H1 (cell line): ENCODE measurements around the gene DFFA. TPM values are rescaled to one million over a fixed set of nuclear protein-coding genes. Genes with fewer than 3 reads are reported as not detected.

ENCODE experiments used
- BCL11A ChIP-seq, 2 experiments: IDR thresholded peaks; one replicate each; pipeline ENCODE4 v1.6.1; 2011; ENCODE audit warnings: low read depth in 2 of 2, low read length in 2 of 2, mild to moderate bottlenecking in 2 of 2
- EP300 ChIP-seq, 2 experiments: IDR thresholded peaks; 1 replicate in 1 of 2; 2 replicates in 1 of 2; pipeline ENCODE4 v1.6.1; 2011 to 2012; ENCODE audit warnings: low read depth in 2 of 2, low read length in 2 of 2, mild to moderate bottlenecking in 2 of 2, borderline replicate concordance in 1 of 2, inconsistent platforms in 1 of 2, moderate library complexity in 1 of 2
- HDAC6 ChIP-seq: IDR thresholded peaks from one replicate; pipeline ENCODE4 v1.7.1; 2012; ENCODE audit warnings: low read depth, mild to moderate bottlenecking, inconsistent platforms, low read length, moderate library complexity
- PHF8 ChIP-seq: fragments of 200-600 bp; sonication (generic); conservative IDR thresholded peaks from 2 replicates; pipeline ENCODE4 v1.7.1; 2012; ENCODE audit warnings: low read depth, mild to moderate bottlenecking, inconsistent platforms, low read length, moderate library complexity
- RXRA ChIP-seq: IDR thresholded peaks from 2 replicates; pipeline ENCODE4 v1.6.1; 2011; ENCODE audit warnings: low read depth, mild to moderate bottlenecking, low read length, moderate library complexity; ENCODE audit not compliant: insufficient read depth
- SIRT6 ChIP-seq: IDR thresholded peaks from one replicate; pipeline ENCODE4 v1.7.1; 2012; ENCODE audit warnings: low read length, inconsistent platforms
- TAF1 ChIP-seq: IDR thresholded peaks from 2 replicates; pipeline ENCODE4 v1.6.1; 2011; ENCODE audit warnings: mild to moderate bottlenecking, low read depth, low read length
- polyA plus RNA-seq, 7 experiments: library from polyadenylated mRNA; depleted of rRNA in 3 of 7; stranded (reverse) in 5 of 7; unstranded in 2 of 7; fragments of >200 nt in 5 of 7; fragments of 200-250 nt in 2 of 7; gene quantifications; 1 replicate in 5 of 7; 2 replicates in 1 of 7; 4 replicates in 1 of 7; pipeline versions ENCODE4 v1.2.1 to v1.2.3, GENCODE V29; 2011 to 2013; ENCODE audit warnings: missing spikeins in 2 of 7, mixed read lengths in 2 of 7
- total RNA-seq: library from RNA; stranded (reverse); fragmentation: NEBNext Ultra II Directional; extraction: Animal tissue kit (Norgen Biotek cat#: 25700); gene quantifications from 2 replicates; pipeline ENCODE4 v1.2.1, GENCODE V29; 2021
- TF ChIP-seq, protein P1 (sequence below): fragments of 300-600 bp; sonication (generic); IDR thresholded peaks from 2 replicates; pipeline ENCODE4 v1.7.1; 2012; ENCODE audit warnings: low read length, moderate library complexity, mild to moderate bottlenecking, inconsistent platforms; ENCODE audit not compliant: insufficient replicate concordance
- TF ChIP-seq, protein P2 (sequence below), 3 experiments: IDR thresholded peaks; 1 replicate in 2 of 3; 2 replicates in 1 of 3; pipeline versions ENCODE4 v1.5.1 to v1.6.1; 2011; ENCODE audit warnings: low read length in 3 of 3, mild to moderate bottlenecking in 3 of 3, inconsistent platforms in 2 of 3, low read depth in 1 of 3, moderate library complexity in 1 of 3; ENCODE audit not compliant: insufficient read depth in 1 of 3; ENCODE audit errors: control extremely low read depth in 1 of 3

Gene DFFA
- total and polyA plus RNA-seq, 2 of the 8 experiments (the other 6 are each of a cell fraction or from before 2014, with no cell fraction given), result 34.3 to 79.9 TPM

DNA sequence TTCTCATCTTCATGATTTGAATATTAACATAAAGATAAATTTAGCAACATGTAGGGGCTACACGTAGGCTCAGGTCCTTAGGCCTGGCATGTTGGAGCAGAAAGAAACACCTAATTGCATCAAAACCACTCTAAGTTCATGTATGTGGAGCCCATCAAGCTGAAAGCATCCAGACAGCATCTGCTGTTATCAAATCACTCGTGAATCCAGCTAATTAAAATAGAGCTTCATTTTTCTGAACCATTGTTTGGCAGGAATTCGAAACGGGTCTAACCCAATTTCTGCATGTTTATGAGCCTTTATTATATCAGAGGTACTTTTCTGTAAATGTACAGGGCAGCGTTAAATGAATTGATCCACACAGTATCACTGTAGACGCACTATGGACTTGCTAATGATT, 48.2 kb upstream of the DFFA start (continued):
- TF ChIP-seq, protein P1, sequence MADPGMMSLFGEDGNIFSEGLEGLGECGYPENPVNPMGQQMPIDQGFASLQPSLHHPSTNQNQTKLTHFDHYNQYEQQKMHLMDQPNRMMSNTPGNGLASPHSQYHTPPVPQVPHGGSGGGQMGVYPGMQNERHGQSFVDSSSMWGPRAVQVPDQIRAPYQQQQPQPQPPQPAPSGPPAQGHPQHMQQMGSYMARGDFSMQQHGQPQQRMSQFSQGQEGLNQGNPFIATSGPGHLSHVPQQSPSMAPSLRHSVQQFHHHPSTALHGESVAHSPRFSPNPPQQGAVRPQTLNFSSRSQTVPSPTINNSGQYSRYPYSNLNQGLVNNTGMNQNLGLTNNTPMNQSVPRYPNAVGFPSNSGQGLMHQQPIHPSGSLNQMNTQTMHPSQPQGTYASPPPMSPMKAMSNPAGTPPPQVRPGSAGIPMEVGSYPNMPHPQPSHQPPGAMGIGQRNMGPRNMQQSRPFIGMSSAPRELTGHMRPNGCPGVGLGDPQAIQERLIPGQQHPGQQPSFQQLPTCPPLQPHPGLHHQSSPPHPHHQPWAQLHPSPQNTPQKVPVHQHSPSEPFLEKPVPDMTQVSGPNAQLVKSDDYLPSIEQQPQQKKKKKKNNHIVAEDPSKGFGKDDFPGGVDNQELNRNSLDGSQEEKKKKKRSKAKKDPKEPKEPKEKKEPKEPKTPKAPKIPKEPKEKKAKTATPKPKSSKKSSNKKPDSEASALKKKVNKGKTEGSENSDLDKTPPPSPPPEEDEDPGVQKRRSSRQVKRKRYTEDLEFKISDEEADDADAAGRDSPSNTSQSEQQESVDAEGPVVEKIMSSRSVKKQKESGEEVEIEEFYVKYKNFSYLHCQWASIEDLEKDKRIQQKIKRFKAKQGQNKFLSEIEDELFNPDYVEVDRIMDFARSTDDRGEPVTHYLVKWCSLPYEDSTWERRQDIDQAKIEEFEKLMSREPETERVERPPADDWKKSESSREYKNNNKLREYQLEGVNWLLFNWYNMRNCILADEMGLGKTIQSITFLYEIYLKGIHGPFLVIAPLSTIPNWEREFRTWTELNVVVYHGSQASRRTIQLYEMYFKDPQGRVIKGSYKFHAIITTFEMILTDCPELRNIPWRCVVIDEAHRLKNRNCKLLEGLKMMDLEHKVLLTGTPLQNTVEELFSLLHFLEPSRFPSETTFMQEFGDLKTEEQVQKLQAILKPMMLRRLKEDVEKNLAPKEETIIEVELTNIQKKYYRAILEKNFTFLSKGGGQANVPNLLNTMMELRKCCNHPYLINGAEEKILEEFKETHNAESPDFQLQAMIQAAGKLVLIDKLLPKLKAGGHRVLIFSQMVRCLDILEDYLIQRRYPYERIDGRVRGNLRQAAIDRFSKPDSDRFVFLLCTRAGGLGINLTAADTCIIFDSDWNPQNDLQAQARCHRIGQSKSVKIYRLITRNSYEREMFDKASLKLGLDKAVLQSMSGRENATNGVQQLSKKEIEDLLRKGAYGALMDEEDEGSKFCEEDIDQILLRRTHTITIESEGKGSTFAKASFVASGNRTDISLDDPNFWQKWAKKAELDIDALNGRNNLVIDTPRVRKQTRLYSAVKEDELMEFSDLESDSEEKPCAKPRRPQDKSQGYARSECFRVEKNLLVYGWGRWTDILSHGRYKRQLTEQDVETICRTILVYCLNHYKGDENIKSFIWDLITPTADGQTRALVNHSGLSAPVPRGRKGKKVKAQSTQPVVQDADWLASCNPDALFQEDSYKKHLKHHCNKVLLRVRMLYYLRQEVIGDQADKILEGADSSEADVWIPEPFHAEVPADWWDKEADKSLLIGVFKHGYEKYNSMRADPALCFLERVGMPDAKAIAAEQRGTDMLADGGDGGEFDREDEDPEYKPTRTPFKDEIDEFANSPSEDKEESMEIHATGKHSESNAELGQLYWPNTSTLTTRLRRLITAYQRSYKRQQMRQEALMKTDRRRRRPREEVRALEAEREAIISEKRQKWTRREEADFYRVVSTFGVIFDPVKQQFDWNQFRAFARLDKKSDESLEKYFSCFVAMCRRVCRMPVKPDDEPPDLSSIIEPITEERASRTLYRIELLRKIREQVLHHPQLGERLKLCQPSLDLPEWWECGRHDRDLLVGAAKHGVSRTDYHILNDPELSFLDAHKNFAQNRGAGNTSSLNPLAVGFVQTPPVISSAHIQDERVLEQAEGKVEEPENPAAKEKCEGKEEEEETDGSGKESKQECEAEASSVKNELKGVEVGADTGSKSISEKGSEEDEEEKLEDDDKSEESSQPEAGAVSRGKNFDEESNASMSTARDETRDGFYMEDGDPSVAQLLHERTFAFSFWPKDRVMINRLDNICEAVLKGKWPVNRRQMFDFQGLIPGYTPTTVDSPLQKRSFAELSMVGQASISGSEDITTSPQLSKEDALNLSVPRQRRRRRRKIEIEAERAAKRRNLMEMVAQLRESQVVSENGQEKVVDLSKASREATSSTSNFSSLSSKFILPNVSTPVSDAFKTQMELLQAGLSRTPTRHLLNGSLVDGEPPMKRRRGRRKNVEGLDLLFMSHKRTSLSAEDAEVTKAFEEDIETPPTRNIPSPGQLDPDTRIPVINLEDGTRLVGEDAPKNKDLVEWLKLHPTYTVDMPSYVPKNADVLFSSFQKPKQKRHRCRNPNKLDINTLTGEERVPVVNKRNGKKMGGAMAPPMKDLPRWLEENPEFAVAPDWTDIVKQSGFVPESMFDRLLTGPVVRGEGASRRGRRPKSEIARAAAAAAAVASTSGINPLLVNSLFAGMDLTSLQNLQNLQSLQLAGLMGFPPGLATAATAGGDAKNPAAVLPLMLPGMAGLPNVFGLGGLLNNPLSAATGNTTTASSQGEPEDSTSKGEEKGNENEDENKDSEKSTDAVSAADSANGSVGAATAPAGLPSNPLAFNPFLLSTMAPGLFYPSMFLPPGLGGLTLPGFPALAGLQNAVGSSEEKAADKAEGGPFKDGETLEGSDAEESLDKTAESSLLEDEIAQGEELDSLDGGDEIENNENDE, result no peak
- TF ChIP-seq, protein P2, sequence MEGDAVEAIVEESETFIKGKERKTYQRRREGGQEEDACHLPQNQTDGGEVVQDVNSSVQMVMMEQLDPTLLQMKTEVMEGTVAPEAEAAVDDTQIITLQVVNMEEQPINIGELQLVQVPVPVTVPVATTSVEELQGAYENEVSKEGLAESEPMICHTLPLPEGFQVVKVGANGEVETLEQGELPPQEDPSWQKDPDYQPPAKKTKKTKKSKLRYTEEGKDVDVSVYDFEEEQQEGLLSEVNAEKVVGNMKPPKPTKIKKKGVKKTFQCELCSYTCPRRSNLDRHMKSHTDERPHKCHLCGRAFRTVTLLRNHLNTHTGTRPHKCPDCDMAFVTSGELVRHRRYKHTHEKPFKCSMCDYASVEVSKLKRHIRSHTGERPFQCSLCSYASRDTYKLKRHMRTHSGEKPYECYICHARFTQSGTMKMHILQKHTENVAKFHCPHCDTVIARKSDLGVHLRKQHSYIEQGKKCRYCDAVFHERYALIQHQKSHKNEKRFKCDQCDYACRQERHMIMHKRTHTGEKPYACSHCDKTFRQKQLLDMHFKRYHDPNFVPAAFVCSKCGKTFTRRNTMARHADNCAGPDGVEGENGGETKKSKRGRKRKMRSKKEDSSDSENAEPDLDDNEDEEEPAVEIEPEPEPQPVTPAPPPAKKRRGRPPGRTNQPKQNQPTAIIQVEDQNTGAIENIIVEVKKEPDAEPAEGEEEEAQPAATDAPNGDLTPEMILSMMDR (IDR thresholded peaks at IDR 0.05; ENCODE audit: control extremely low read depth in 1 of 3, insufficient read depth in 1 of 3, low read depth in 1 of 3, low read length in 3 of 3), result no peak
- TF ChIP-seq EP300 (IDR thresholded peaks at IDR 0.05; ENCODE audit: borderline replicate concordance in 1 of 2, low read depth in 2 of 2, low read length in 2 of 2), result no peak
- TF ChIP-seq TAF1, result no peak
- no peak for TF ChIP-seq SIRT6
- no peak for TF ChIP-seq RXRA
- no peak for TF ChIP-seq PHF8
- no peak for TF ChIP-seq HDAC6
- TF ChIP-seq BCL11A (IDR thresholded peaks at IDR 0.05; ENCODE audit: low read depth in 2 of 2, low read length in 2 of 2), result no peak
